Endothelial cell of umbilical vein (primary cell): Measurements from ENCODE around the gene LDLRAD4. TPM values are rescaled to one million over a fixed set of nuclear protein-coding genes. Genes with fewer than 3 reads are reported as not detected.

Experiments
- BruUV-seq: library from RNA; stranded (reverse); fragments of 400-500 nt; replicated peaks from 2 replicates; lab custom pipeline; 2021; lab: Mats Ljungman, UMichigan
- CTCF ChIA-PET: fragments of 300-600, 350-600 bp; sonication (Branson Sonifier 250); formaldehyde crosslinking; loops from one replicate; lab custom pipeline; 2021; ENCODE audit warnings: antibody characterized with exemption, inconsistent platforms; lab: Charles Lee
- POLR2A ChIA-PET: fragments of 300-600, 350-600 bp; sonication (Branson Sonifier 250); formaldehyde crosslinking; loops from one replicate; lab custom pipeline; 2021; ENCODE audit warnings: antibody characterized with exemption, inconsistent platforms; lab: Charles Lee
- DNase-seq: peaks from one replicate; pipeline ENCODE4 v3.0.0-alpha.2; 2011; ENCODE audit warnings: low read depth, low spot score
- FAIRE-seq: peaks from 2 replicates; lab custom pipeline; 2011; peaks lifted over from hg19 to GRCh38; lab: Jason Lieb, UNC
- H2AFZ ChIP-seq: 2 replicates; pipeline ENCODE4 v1.6.0; 2012; ENCODE audit warnings: low read depth, low read length, control low read depth, inconsistent platforms
- H3K27ac ChIP-seq: 2 replicates; pipeline ENCODE4 v1.5.1; 2011; ENCODE audit warnings: low read depth, mild to moderate bottlenecking, control low read depth, low read length, moderate library complexity; ENCODE audit not compliant: insufficient read depth
- H3K27me3 ChIP-seq, 2 experiments: 2 replicates each; pipeline versions ENCODE4 v1.6.0 to v1.6.1; 2011; ENCODE audit warnings: low read length in 2 of 2, mixed read lengths in 1 of 2; ENCODE audit not compliant: control insufficient read depth in 2 of 2, insufficient read depth in 2 of 2
- H3K36me3 ChIP-seq, 2 experiments: 2 replicates in 1 of 2; 3 replicates in 1 of 2; pipeline ENCODE4 v1.5.1; 2011; ENCODE audit warnings: low read length in 2 of 2, mild to moderate bottlenecking in 1 of 2, moderate library complexity in 1 of 2; ENCODE audit not compliant: control insufficient read depth in 2 of 2, insufficient read depth in 2 of 2; ENCODE audit errors: extremely low read depth in 1 of 2
- H3K4me1 ChIP-seq: 3 replicates; pipeline ENCODE4 v1.5.1; 2011; ENCODE audit warnings: mild to moderate bottlenecking, low read length; ENCODE audit not compliant: control insufficient read depth, insufficient read depth; ENCODE audit errors: extremely low read depth
- H3K4me2 ChIP-seq: 2 replicates; pipeline ENCODE4 v1.6.1; 2011; ENCODE audit warnings: low read length, control low read depth, mixed read lengths; ENCODE audit not compliant: insufficient read depth
- H3K4me3 ChIP-seq, 3 experiments: fragments of 200-600 bp in 1 of 3; sonication (generic), shearing (Covaris generic) in 1 of 3; replicated peaks in 1 of 3; 2 replicates each; pipeline ENCODE4 v1.5.1; 2011 to 2016; ENCODE audit warnings: control low read depth in 3 of 3, low read length in 3 of 3, mild to moderate bottlenecking in 2 of 3, inconsistent platforms in 1 of 3, low read depth in 1 of 3, moderate library complexity in 1 of 3; ENCODE audit not compliant: insufficient read depth in 1 of 3
- H3K79me2 ChIP-seq: 2 replicates; pipeline ENCODE4 v1.6.0; 2012; ENCODE audit warnings: low read length, inconsistent platforms; ENCODE audit not compliant: control insufficient read depth, insufficient read depth
- H3K9ac ChIP-seq: replicated peaks from 2 replicates; pipeline ENCODE3; 2011; ENCODE audit warnings: low read length, control low read depth; ENCODE audit not compliant: insufficient read depth; ENCODE audit errors: extremely low read depth
- H3K9me1 ChIP-seq: replicated peaks from 3 replicates; pipeline ENCODE4 v1.6.0; 2011; ENCODE audit warnings: mild to moderate bottlenecking, low read length; ENCODE audit not compliant: control insufficient read depth, insufficient read depth; ENCODE audit errors: extremely low read depth
- H3K9me3 ChIP-seq: replicated peaks from 2 replicates; pipeline ENCODE4 v1.5.1; 2012; ENCODE audit warnings: low read length, inconsistent platforms; ENCODE audit not compliant: control insufficient read depth, insufficient read depth
- H4K20me1 ChIP-seq: replicated peaks from 2 replicates; pipeline ENCODE3; 2011; ENCODE audit warnings: mild to moderate bottlenecking, low read length; ENCODE audit not compliant: control insufficient read depth, insufficient read depth; ENCODE audit errors: extremely low read depth
- CTCF ChIP-seq, 2 donors: IDR thresholded peaks; 1 replicate in 1 of 2; 2 replicates in 1 of 2; pipeline ENCODE4 v1.5.1; 2011; ENCODE audit warnings: low read length in 2 of 2, mild to moderate bottlenecking in 2 of 2, moderate library complexity in 2 of 2, control low read depth in 1 of 2, inconsistent platforms in 1 of 2, low read depth in 1 of 2; ENCODE audit not compliant: insufficient read depth in 1 of 2; ENCODE audit errors: extremely low read depth in 1 of 2
- EZH2 ChIP-seq: IDR thresholded peaks from 2 replicates; pipeline ENCODE4 v1.6.1; 2012; ENCODE audit warnings: borderline replicate concordance, low read depth, mild to moderate bottlenecking, moderate library complexity, low read length, inconsistent platforms; ENCODE audit not compliant: severe bottlenecking
- FOS ChIP-seq: IDR thresholded peaks from 2 replicates; pipeline ENCODE4 v1.6.1; 2011; ENCODE audit warnings: mild to moderate bottlenecking, low read length, moderate library complexity, borderline replicate concordance; ENCODE audit not compliant: insufficient read depth
- GATA2 ChIP-seq: IDR thresholded peaks from 2 replicates; pipeline ENCODE4 v1.7.0; 2011; ENCODE audit warnings: low read depth, mild to moderate bottlenecking, moderate library complexity, mixed read lengths, low read length; ENCODE audit not compliant: insufficient read length, insufficient read depth
- JUN ChIP-seq: IDR thresholded peaks from 2 replicates; pipeline ENCODE4 v1.6.1; 2011; ENCODE audit warnings: borderline replicate concordance, low read depth; ENCODE audit not compliant: insufficient read length, insufficient read depth
- MAX ChIP-seq: IDR thresholded peaks from 2 replicates; pipeline ENCODE4 v1.6.1; 2011; ENCODE audit not compliant: insufficient read depth, insufficient read length
- MYC ChIP-seq: IDR thresholded peaks from one replicate; pipeline ENCODE4 v1.6.1; 2011; ENCODE audit warnings: mild to moderate bottlenecking, low read depth, low read length
- POLR2A ChIP-seq: IDR thresholded peaks from 2 replicates; pipeline ENCODE4 v1.6.1; 2012; ENCODE audit warnings: low read depth, mild to moderate bottlenecking, control low read depth, low read length
- POLR2AphosphoS5 ChIP-seq: IDR thresholded peaks from 2 replicates; pipeline ENCODE4 v1.6.1; 2012; ENCODE audit warnings: low read depth, mild to moderate bottlenecking, control low read depth, low read length, moderate library complexity; ENCODE audit not compliant: insufficient read depth
- dilution Hi-C: fragments of 300-500 bp; cut with MboI; formaldehyde crosslinking; loops from one replicate; pipeline ENCODE4 v1.15.0; 2019; ENCODE audit warnings: low sequenced_read_pairs; ENCODE audit not compliant: extremely low pct_ligation_motif_present
- intact Hi-C: fragments of 100-400 bp; cut with micrococcal nuclease; formaldehyde crosslinking; loops from one replicate; pipeline ENCODE4 v1.10.0; 2022
- polyA plus RNA-seq, 4 experiments: library from polyadenylated mRNA; depleted of rRNA in 3 of 4; stranded (reverse) in 3 of 4; unstranded in 1 of 4; fragments of >200 nt; gene quantifications; 2 replicates each; pipeline versions ENCODE4 v1.2.1 to v1.2.3, GENCODE V29; 2011 to 2012; ENCODE audit warnings: missing spikeins in 1 of 4
- total RNA-seq: library from RNA; stranded (reverse); gene quantifications from 2 replicates; pipeline ENCODE4 v1.2.3, GENCODE V29; 2021

Gene LDLRAD4
- total and polyA plus RNA-seq, 2 donors (not counting 3 experiments of a cell fraction or from before 2014, with no cell fraction given), result 5.2 to 6.5 TPM

- no peak for DNase-seq
- Histone ChIP-seq H3K4me1 (no peaks in the 10 kb centered on the region), H4K20me1 (no peaks in the 10 kb centered on the region), H2AFZ (no peak overlapping the region), H3K27me3 (no peaks in the 10 kb centered on the region), H3K27ac (no peak overlapping the region), H3K9ac (no peak overlapping the region), H3K9me1 (no peaks in the 10 kb centered on the region), H3K4me3 (no peak overlapping the region), H3K79me2 (no peaks in the 10 kb centered on the region), H3K36me3 (no peaks in the 10 kb centered on the region), H3K9me3 (no peaks in the 10 kb centered on the region), H3K4me2 (no peak overlapping the region)
- dilution Hi-C loops, result no loop called here
- POLR2A ChIA-PET, result no interaction called here
- BruUV-seq, result no TSS peak
- CTCF ChIA-PET, result interaction anchor here (1.1 kb wide), 1 partner anchor 47 kb away, joined by 4 read pairs; no protein-coding TSS in a partner anchor
- intact Hi-C loops, result no loop called here
- no peak for FAIRE-seq
- TF ChIP-seq JUN (no peak), MAX (no peak), POLR2A (no peak), EZH2 (no peak), MYC (no peak), POLR2AphosphoS5 (no peak), CTCF (IDR thresholded peaks at IDR 0.05; ENCODE audit: extremely low read depth in 1 of 2, insufficient read depth in 1 of 2, low read depth in 1 of 2, low read length in 2 of 2) (no peak), FOS (no peak), GATA2 (no peak)
Observed at GRCh38 chr18:13312515-13312914, 94.0 kb downstream of the LDLRAD4 start.
